Activated CD4-positive, alpha-beta T cell treated with anti-CD3 and anti-CD28 coated beads, Interleukin-2, Interleukin-4, amounts not matched to agents 100 ng/mL and 50 ng/mL, durations not matched to agents 16 hours and 8 hours (primary cell): ENCODE results near the gene SLK.

ENCODE experiments used
- DNase-seq: peaks from one replicate; pipeline ENCODE4 v3.0.0-alpha.2; 2020; ENCODE audit warnings: low spot score

The SLK gene

GRCh38 chr10:103942866-103943265, 24.1 kb upstream of the SLK start:
- DNase-seq: no peak

- no peak for DNase-seq
Measured at GRCh38 chr10:103947799-103948516, 19.0 kb upstream of the SLK start.

- DNase-seq: no peak
Measured at GRCh38 chr10:103949728-103950127, 17.2 kb upstream of the SLK start.

- DNase-seq: no peak
Measured at GRCh38 chr10:103951183-103951582, 15.8 kb upstream of the SLK start.

GRCh38 chr10:103951942-103952341, 15.0 kb upstream of the SLK start:
- DNase-seq: no peak

GRCh38 chr10:103954543-103954942, 12.4 kb upstream of the SLK start:
- DNase-seq: no peak

GRCh38 chr10:103958996-103959395, 7.9 kb upstream of the SLK start:
- DNase-seq: no peak

GRCh38 chr10:103960103-103960502, 6.8 kb upstream of the SLK start:
- DNase-seq: no peak

- no peak for DNase-seq
Measured at GRCh38 chr10:103967448-103968071, 620 bp downstream of the SLK start.

GRCh38 chr10:103968441-103969391, 1.8 kb downstream of the SLK start:
- no peak for DNase-seq

- DNase-seq: no peak
Measured at GRCh38 chr10:103969436-103969835, 2.5 kb downstream of the SLK start.

GRCh38 chr10:103969857-103970627, 3.1 kb downstream of the SLK start:
- DNase-seq: no peak

- DNase-seq: no peak
Measured at GRCh38 chr10:103975169-103975568, 8.2 kb downstream of the SLK start.

GRCh38 chr10:103977204-103977603, 10.3 kb downstream of the SLK start:
- no peak for DNase-seq

- no peak for DNase-seq
Measured at GRCh38 chr10:103979530-103979929, 12.6 kb downstream of the SLK start.

- DNase-seq: no peak
Measured at GRCh38 chr10:103980288-103980906, 13.5 kb downstream of the SLK start.

GRCh38 chr10:103982639-103983038, 15.7 kb downstream of the SLK start:
- no peak for DNase-seq

GRCh38 chr10:103983367-103983911, 16.5 kb downstream of the SLK start:
- DNase-seq: peak; percentile 71

GRCh38 chr10:103985726-103986125, 18.8 kb downstream of the SLK start:
- DNase-seq: no peak

GRCh38 chr10:103986360-103986759, 19.4 kb downstream of the SLK start:
- DNase-seq: no peak

GRCh38 chr10:103990121-103990520, 23.2 kb downstream of the SLK start:
- no peak for DNase-seq
